ENCODE data around the gene IL10RB.

DNA sequence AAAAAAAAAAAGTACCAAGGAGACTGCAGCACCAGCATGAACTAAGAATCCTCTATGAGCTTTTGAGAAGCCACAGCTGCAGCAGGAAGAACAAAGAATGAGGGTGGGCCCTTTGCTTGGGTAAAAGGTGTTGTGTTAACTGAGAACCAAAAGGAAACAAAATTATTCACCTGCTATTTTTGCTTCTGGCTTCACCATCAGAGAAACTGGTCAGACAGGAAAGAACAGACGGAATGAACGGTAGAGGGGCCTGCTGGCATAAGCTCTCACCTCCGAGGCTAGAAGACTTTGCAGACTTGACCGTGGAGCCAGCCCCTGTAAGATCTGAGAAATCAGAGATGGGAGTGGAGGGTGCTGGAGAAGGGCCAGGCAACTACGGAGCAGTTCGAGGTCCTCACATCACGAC lies 27.6 kb downstream of the IL10RB start:
- no peak for TF ChIP-seq POLR2AphosphoS5 (IDR thresholded peaks at IDR 0.05; ENCODE audit: low read depth)
- TF ChIP-seq, protein P1, sequence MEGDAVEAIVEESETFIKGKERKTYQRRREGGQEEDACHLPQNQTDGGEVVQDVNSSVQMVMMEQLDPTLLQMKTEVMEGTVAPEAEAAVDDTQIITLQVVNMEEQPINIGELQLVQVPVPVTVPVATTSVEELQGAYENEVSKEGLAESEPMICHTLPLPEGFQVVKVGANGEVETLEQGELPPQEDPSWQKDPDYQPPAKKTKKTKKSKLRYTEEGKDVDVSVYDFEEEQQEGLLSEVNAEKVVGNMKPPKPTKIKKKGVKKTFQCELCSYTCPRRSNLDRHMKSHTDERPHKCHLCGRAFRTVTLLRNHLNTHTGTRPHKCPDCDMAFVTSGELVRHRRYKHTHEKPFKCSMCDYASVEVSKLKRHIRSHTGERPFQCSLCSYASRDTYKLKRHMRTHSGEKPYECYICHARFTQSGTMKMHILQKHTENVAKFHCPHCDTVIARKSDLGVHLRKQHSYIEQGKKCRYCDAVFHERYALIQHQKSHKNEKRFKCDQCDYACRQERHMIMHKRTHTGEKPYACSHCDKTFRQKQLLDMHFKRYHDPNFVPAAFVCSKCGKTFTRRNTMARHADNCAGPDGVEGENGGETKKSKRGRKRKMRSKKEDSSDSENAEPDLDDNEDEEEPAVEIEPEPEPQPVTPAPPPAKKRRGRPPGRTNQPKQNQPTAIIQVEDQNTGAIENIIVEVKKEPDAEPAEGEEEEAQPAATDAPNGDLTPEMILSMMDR (IDR thresholded peaks at IDR 0.05; ENCODE audit: insufficient read depth, low read length) = no peak
- no peak for TF ChIP-seq GABPA (IDR thresholded peaks at IDR 0.05; ENCODE audit: low read depth)

All from HL-60 (cell line).